K562 (cell line): Measurements from ENCODE around the gene DHX57.

Experiments
- C11orf30 ChIP-seq: fragments of 450-650 bp; IDR thresholded peaks from 2 replicates; pipeline ENCODE4 v1.6.1; 2016; ENCODE audit warnings: low read depth, mild to moderate bottlenecking
- CTCF ChIP-seq, 3 experiments: IDR thresholded peaks in 2 of 3; conservative IDR thresholded peaks in 1 of 3; 2 replicates each; pipeline ENCODE4 v1.5.1; 2011 to 2012; ENCODE audit warnings: low read length in 3 of 3, mild to moderate bottlenecking in 3 of 3, control low read depth in 2 of 3, improper control_type of control experiment in 1 of 3, inconsistent platforms in 1 of 3, low read depth in 1 of 3, mixed read lengths in 1 of 3, moderate library complexity in 1 of 3; ENCODE audit not compliant: insufficient read depth in 2 of 3
- ESRRA ChIP-seq: fragments of 450-650 bp; IDR thresholded peaks from 2 replicates; pipeline ENCODE4 v1.6.1; 2014; ENCODE audit warnings: low read depth, mild to moderate bottlenecking, moderate library complexity, borderline replicate concordance
- GABPA ChIP-seq: fragments of 200-800 bp; sonication (Bioruptor generic); conservative IDR thresholded peaks from 2 replicates; pipeline ENCODE4 v1.6.1; 2016; ENCODE audit warnings: low read depth, missing genetic modification characterization, missing compliant biosample characterization
- KDM4B ChIP-seq, 2 experiments: fragments of 450-650 bp in 1 of 2; sonication (generic) in 1 of 2; IDR thresholded peaks; 2 replicates each; pipeline ENCODE4 v1.6.1; 2016 to 2017; ENCODE audit warnings: borderline replicate concordance in 2 of 2, antibody characterized with exemption in 1 of 2, low read depth in 1 of 2, mild to moderate bottlenecking in 1 of 2
- NFE2 ChIP-seq: IDR thresholded peaks from 2 replicates; pipeline ENCODE4 v1.6.1; 2014; ENCODE audit warnings: antibody characterized with exemption, low read depth
- NFE2L1 ChIP-seq: fragments of 450-650 bp; IDR thresholded peaks from 2 replicates; pipeline ENCODE4 v1.6.1; 2016; ENCODE audit warnings: missing genetic modification characterization, low read depth, mild to moderate bottlenecking, missing compliant biosample characterization, moderate library complexity, borderline replicate concordance
- NONO ChIP-seq, 2 experiments: fragments of 200-400 bp in 1 of 2; fragments of 450-650 bp in 1 of 2; formaldehyde crosslinking in 1 of 2; IDR thresholded peaks; 2 replicates each; pipeline ENCODE4 v1.6.1; 2017; ENCODE audit warnings: low read depth in 2 of 2, mild to moderate bottlenecking in 2 of 2, moderate library complexity in 2 of 2, low read length in 1 of 2
- NRF1 ChIP-seq, 2 experiments: fragments of 450-650 bp; IDR thresholded peaks in 1 of 2; conservative IDR thresholded peaks in 1 of 2; 2 replicates each; pipeline ENCODE4 v1.6.1; 2014; ENCODE audit warnings: mild to moderate bottlenecking in 2 of 2
- SOX6 ChIP-seq: fragments of 450-650 bp; IDR thresholded peaks from 2 replicates; pipeline ENCODE4 v1.6.1; 2014; ENCODE audit warnings: mild to moderate bottlenecking
- ZBTB33 ChIP-seq: sonication (generic); formaldehyde crosslinking; IDR thresholded peaks from 2 replicates; pipeline ENCODE4 v1.8.1; 2023; ENCODE audit warnings: mild to moderate bottlenecking, missing genetic modification reagents
- ZNF12 ChIP-seq: sonication (generic); formaldehyde crosslinking; IDR thresholded peaks from 2 replicates; pipeline ENCODE4 v1.4.0; 2020; ENCODE audit warnings: mild to moderate bottlenecking, missing genetic modification reagents
- ZNF184 ChIP-seq: sonication (generic); formaldehyde crosslinking; IDR thresholded peaks from 2 replicates; pipeline ENCODE4 v1.5.0; 2020; ENCODE audit warnings: missing genetic modification reagents

DNA sequence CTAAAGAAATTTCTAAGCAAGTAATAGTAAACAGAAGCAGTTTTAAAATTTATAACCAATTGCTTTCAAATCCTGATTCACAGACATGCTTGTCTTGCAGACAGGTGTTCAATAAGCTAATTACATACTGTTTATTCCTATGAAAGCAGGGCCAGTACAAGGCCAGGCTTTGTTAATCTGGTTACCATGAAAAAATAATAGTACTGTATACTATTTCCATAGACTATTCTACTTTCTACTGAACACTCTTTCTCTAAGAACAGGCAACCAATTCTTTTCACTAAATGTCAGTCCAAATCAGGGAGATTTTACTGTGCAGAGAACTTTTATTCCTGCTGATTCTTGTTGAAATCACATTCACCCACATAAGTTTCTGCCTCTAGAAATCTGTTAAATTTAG, 121.7 kb downstream of the DHX57 start:
- TF ChIP-seq GABPA (tag), result no peak
- no peak for TF ChIP-seq NFE2
- no peak for TF ChIP-seq KDM4B (IDR thresholded peaks at IDR 0.05; ENCODE audit: borderline replicate concordance in 2 of 2, low read depth in 1 of 2)
- no peak for TF ChIP-seq C11orf30
- no peak for TF ChIP-seq CTCF (IDR thresholded peaks at IDR 0.05 in 2 of 3, conservative IDR thresholded peaks at IDR 0.05 in 1 of 3; ENCODE audit: insufficient read depth in 2 of 3, low read depth in 1 of 3, low read length in 3 of 3)
- TF ChIP-seq NONO (IDR thresholded peaks at IDR 0.05; ENCODE audit: low read depth in 2 of 2, low read length in 1 of 2), result no peak
- TF ChIP-seq ZBTB33 (CRISPR knock-in tag), result no peak
- TF ChIP-seq NRF1 (conservative IDR thresholded peaks at IDR 0.05 in 1 of 2, IDR thresholded peaks at IDR 0.05 in 1 of 2), result no peak
- no peak for TF ChIP-seq NFE2L1 (tag)
- no peak for TF ChIP-seq ZNF184 (CRISPR knock-in tag)
- no peak for TF ChIP-seq SOX6
- TF ChIP-seq ESRRA, result no peak
- TF ChIP-seq ZNF12 (CRISPR knock-in tag), result no peak
